ENCODE measurements around the gene CDC42BPA.
"Not testable (repeated sequence)": the region's sequence is repeated elsewhere in the genome, so short reads cannot be mapped to it uniquely, and the experiment has no call there.

The CDC42BPA gene

DNA sequence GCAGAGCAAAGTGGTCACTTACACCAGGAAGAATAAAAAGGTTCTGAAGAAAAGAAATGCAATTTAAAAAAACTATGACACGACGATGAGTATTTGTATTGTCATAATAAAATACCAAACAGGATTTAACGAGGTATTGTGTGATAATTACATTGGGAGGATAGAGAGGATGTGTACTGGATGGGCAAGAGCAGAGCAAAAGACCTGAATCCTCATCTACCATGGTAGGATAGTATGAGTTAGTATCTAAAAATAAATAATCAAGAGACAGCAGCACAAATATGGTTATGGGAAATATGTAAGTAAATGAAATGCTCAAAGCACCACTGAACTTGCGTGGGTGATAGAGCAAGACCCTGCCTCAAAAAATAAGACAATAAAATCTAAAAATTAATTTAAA, 162.6 kb downstream of the CDC42BPA start:
- TF ChIP-seq, protein P1, sequence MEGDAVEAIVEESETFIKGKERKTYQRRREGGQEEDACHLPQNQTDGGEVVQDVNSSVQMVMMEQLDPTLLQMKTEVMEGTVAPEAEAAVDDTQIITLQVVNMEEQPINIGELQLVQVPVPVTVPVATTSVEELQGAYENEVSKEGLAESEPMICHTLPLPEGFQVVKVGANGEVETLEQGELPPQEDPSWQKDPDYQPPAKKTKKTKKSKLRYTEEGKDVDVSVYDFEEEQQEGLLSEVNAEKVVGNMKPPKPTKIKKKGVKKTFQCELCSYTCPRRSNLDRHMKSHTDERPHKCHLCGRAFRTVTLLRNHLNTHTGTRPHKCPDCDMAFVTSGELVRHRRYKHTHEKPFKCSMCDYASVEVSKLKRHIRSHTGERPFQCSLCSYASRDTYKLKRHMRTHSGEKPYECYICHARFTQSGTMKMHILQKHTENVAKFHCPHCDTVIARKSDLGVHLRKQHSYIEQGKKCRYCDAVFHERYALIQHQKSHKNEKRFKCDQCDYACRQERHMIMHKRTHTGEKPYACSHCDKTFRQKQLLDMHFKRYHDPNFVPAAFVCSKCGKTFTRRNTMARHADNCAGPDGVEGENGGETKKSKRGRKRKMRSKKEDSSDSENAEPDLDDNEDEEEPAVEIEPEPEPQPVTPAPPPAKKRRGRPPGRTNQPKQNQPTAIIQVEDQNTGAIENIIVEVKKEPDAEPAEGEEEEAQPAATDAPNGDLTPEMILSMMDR (conservative IDR thresholded peaks at IDR 0.05; ENCODE audit: control insufficient read depth, insufficient read depth, low read depth, low read length) = no peak

DNA sequence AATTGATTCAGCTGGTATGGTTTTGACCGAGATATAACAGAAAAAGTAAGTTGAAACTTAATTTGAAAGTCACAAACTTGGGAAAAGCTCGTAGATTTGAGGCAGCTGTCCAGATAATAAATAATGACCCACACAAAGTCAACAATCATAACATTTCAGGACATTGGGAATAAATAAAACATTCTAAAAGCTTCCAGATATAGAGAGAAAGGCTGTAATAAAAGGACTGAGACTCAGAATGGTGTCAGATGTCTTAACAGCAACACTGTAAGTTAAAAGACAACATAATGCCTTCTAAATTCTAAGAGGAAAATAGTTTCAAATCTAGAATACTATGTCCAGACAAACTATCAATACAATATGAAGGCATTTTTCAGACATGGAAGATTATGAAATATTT, 163.3 kb downstream of the CDC42BPA start:
- TF ChIP-seq, protein P1 (conservative IDR thresholded peaks at IDR 0.05; ENCODE audit: control insufficient read depth, insufficient read depth, low read depth, low read length) = no peak
- no peak for DNase-seq (ENCODE audit: low read depth)
- H3K4me3 ChIP-seq (ENCODE audit: control insufficient read depth, low read depth, low read length) = no peak overlapping the region

More for the DNA sequence above, 162.6 kb downstream of the CDC42BPA start:
- no peak overlapping the region for H3K4me3 ChIP-seq (ENCODE audit: control insufficient read depth, low read depth, low read length)
- DNase-seq (ENCODE audit: low read depth) = no peak

DNA sequence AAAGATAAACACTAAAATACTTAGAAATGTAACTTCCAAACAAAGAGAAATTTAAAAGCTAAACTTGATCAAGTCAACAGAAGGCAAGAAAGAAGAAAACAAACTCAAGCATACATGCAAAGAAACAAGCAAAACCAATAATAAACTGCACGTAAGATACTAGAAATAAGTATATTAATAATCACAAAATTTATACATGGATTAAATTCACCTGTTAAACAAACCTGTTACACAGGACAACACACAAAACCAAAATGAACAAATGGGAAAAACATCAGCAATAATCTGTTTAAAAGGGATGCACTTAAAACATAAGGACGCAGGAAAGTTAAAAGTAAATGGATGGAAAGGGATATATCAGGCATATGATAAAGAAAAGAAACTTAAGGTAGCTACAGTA, 165.8 kb downstream of the CDC42BPA start:
- TF ChIP-seq, protein P1 (conservative IDR thresholded peaks at IDR 0.05; ENCODE audit: control insufficient read depth, insufficient read depth, low read depth, low read length) = no peak
- no peak for DNase-seq (ENCODE audit: low read depth)
- H3K4me3 ChIP-seq (ENCODE audit: control insufficient read depth, low read depth, low read length) = no peak overlapping the region

DNA sequence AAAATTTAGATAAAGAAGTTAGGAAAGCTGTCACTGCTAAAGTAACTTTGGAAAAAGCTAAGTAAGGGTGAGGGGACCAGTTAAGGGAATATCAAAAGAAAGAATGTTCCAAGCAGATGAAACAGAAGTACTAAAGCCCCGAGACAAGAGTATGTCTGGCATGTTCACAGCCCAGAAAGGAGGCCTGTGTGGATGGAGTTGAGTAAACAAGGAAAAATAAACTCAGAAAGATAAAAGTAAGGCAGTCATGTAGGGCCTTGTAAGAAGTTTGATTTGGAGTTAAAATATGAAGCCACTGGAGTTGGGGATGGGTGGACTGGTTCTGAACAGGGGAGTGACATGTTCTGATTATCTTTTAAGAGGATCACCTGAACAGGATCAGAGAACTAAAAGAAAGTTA, 177.9 kb downstream of the CDC42BPA start:
- TF ChIP-seq, protein P1 (conservative IDR thresholded peaks at IDR 0.05; ENCODE audit: control insufficient read depth, insufficient read depth, low read depth, low read length) = no peak
- H3K4me3 ChIP-seq (ENCODE audit: control insufficient read depth, low read depth, low read length) = no peak overlapping the region
- no peak for DNase-seq (ENCODE audit: low read depth)

DNA sequence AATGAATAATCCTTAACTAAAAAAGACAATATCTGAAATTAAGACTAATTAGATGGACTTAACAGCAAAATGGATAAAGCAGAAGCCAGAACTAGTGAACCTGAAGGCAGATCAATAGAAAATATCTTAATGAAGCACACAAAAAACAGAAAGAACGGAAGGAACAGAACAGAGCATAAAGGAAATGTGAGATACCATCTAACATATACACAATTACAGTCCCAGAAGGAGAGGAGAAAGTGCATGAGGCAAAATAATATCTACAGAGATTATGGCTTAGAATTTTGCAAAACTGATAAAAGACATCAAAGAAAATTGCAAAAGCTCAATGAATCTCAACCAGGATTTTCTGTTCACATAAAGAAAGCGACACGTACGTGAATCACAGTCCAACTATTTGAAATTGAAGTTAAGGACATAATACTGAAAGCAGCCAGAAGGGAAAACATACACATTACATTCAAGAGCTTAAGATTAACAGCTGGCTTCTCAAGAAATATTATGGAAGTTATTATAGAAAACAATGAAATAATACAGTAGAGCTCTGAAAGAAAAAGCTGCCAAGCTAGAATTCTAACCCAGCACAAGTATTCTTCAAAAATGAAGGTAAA, 182.0 kb downstream of the CDC42BPA start:
- no peak overlapping the region for H3K4me3 ChIP-seq (ENCODE audit: control insufficient read depth, low read depth, low read length)
- TF ChIP-seq, protein P1 (conservative IDR thresholded peaks at IDR 0.05; ENCODE audit: control insufficient read depth, insufficient read depth, low read depth, low read length) = no peak
- no peak for DNase-seq (ENCODE audit: low read depth)

DNA sequence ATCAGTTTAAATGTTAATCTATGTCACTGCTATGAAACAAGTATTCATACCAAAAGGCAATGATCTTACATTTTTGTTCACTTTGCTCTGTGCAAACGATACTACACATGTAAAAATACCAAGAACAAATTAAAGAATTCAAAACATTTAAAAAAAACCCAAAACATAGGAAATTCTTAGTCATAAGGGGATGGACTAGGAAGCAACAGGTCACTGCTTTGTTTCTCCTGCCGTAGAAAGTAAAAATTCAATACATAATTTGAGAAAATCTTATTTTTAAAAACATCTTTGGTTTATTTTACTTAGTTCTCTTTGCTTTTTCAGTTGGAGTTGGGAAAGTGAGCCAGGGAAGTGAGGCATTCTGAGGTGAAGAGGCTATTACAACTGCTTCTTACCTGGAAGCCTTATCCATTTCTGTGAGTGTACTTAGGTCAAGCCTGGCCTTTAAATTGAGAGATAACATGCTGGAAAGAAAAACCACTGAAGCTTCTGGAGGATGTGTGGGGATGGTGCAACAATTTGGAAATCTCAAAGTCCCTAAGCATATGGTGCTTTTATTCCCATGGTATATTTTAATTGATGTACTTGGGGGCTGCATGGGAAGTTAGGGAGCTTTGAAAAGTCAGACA, 183.5 kb downstream of the CDC42BPA start:
- TF ChIP-seq, protein P1 (conservative IDR thresholded peaks at IDR 0.05; ENCODE audit: control insufficient read depth, insufficient read depth, low read depth, low read length) = no peak
- H3K4me3 ChIP-seq (ENCODE audit: control insufficient read depth, low read depth, low read length) = no peak overlapping the region
- DNase-seq (ENCODE audit: low read depth) = no peak

DNA sequence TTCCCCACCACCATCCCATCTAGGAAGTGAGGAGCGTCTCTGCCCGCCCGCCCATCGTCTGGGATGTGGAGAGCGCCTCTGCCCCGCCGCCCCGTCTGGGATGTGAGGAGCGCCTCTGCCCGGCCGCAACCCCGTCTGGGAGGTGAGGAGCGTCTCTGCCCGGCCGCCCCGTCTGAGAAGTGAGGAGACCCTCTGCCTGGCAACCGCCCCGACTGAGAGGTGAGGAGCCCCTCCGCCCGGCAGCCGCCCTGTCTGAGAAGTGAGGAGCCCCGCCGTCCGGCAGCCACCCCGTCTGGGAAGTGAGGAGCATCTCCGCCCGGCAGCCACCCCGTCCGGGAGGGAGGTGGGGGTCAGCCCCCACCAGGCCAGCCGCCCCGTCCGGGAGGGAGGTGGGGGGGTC, 185.6 kb downstream of the CDC42BPA start:
- not testable (repeated sequence) for DNase-seq (ENCODE audit: low read depth); H3K4me3 ChIP-seq (ENCODE audit: control insufficient read depth, low read depth, low read length)
